Fibroblast of skin of left quadriceps (primary cell): Measurements from ENCODE around the gene TOM1L2.
A peak's percentile ranks its signal among the peaks of the same experiment; 100 is the strongest.
"Not testable (repeated sequence)": the region's sequence is repeated elsewhere in the genome, so short reads cannot be mapped to it uniquely, and the experiment has no call there.

Experiments used
- DNase-seq, 2 experiments: peaks; one replicate each; pipeline ENCODE4 v3.0.0-alpha.2; 2013; ENCODE audit warnings: low read depth in 2 of 2

TOM1L2 gene

GRCh38 chr17:17819561-17819995 lies 152.6 kb downstream of the TOM1L2 start:
- no peak for DNase-seq

DNA sequence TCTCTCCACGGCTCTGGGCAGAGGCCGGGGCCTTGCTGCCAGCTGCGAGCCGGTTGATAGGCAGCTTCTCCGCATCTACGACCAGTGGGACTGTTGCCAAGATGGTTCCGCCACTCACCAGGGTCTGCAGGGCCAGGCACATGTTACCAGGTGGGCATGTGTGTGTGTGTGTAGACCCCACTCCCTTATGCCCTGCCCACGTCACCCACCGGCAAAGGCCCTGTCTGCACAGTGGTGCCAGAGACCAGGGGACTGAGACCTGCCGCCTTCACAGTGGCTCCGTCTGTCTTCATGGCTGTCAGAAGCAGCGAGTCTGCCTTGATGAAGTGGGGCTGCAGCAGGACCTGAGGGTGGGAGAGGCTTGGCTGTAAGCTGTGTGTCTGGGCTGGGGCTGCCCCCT lies 153.1 kb downstream of the TOM1L2 start:
- DNase-seq: no peak

GRCh38 chr17:17818088-17818526 lies 154.1 kb downstream of the TOM1L2 start:
- no peak for DNase-seq

- DNase-seq: no peak
Measured at GRCh38 chr17:17817552-17817947, 154.7 kb downstream of the TOM1L2 start.

DNA sequence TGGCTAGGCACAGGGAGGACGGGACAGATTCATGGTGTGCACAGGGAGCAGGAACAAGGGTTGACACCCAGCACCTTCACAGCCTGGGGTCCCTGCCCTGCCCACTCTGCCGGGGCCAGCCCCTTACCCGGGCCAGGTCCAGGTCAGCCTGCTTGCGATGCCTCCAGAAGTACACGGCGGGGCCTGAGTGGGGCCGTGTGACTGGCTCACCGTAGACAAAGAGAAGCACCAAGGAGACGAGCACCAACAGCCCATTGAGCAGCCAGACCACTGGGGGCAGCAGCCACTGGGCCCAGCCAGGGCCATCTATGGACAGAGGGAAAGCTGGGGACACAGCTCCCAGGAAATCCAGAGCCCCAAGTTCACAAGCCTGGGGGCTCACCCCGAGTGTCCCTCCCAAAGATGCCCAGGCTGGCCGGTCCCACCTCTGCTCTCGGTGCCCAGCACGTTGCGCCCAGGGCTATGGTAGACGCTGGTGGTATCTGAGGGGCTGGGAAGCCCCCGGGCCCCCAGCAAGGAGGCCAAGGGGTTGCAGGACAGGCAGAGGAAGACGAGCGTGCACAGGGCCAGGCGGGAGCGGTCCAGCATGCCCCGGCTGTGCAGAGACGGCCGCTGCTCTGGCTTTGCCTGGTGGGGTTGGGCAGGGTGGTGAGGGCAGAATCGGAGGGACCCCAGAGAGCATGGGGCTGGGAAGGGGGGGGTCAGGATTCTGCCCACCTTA lies 155.2 kb downstream of the TOM1L2 start:
- DNase-seq: no peak

DNA sequence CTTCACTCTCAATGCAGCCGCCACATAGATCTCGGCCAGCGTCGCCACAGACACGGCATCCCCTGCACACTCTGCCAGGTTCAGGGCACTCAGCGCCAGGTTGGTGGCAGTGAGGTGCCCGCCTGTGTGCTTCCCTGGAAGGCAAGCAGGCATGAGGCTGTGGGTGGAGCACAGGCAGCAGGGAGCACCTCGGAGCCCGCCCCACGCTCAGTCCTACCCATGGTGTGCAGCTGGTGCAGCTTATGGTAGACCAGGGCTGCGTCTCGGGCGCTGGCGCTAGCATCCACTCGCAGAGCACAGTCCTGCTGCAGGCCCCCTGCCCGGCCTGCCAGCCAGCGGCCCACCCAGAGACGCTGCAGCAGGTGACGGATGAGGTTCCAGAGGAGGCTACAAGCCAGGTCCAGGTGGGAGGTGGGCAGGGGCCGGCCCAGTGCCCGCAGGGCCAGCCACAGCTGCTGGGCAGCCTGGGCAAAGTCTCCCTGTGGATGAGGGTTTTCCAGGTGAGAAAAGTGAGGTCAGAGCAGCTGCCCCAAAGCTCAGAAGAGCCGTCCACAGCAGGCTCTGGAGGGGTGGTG lies 155.9 kb downstream of the TOM1L2 start:
- DNase-seq: no peak

- no peak for DNase-seq
Measured at GRCh38 chr17:17815436-17816200, 156.6 kb downstream of the TOM1L2 start.

DNA sequence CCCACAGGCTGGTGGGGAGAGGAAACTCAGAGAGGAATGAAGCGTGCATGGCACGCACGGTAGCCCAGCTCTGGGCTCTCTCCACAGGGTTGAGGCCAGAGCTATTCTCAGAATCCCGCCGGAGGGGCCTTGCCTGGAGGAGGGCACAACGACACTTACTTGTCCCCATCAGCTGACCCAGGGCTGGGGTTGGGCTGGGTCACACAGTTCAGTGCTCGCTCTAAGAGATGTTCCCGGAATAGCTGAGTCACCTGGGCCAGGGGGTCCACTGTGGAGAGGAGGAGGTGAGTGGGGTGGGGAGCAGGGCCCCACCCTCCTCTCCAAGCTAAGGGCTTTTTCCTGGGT lies 157.2 kb downstream of the TOM1L2 start:
- DNase-seq: no peak

- DNase-seq: no peak
Measured at GRCh38 chr17:17814162-17815061, 157.8 kb downstream of the TOM1L2 start.

DNA sequence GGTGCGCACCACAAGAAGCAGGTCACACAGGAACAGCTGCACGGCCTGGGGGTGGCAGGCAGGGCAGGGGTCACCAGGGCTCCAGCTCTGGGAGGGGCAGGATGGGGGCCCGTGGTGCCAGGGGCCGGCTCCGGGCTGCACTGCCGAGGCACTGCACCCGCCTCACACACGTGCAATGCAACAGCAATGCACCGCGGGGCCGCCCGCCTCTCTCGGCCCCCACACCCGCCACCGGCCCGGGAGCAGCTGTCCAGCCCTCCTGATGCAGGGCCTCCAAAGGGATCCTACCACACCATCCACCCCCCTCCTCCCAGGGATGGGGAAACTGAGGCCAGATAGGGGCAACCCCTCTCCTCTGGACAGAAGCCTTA lies 158.5 kb downstream of the TOM1L2 start:
- no peak for DNase-seq

GRCh38 chr17:17813055-17813724 lies 159.0 kb downstream of the TOM1L2 start:
- DNase-seq: no peak

DNA sequence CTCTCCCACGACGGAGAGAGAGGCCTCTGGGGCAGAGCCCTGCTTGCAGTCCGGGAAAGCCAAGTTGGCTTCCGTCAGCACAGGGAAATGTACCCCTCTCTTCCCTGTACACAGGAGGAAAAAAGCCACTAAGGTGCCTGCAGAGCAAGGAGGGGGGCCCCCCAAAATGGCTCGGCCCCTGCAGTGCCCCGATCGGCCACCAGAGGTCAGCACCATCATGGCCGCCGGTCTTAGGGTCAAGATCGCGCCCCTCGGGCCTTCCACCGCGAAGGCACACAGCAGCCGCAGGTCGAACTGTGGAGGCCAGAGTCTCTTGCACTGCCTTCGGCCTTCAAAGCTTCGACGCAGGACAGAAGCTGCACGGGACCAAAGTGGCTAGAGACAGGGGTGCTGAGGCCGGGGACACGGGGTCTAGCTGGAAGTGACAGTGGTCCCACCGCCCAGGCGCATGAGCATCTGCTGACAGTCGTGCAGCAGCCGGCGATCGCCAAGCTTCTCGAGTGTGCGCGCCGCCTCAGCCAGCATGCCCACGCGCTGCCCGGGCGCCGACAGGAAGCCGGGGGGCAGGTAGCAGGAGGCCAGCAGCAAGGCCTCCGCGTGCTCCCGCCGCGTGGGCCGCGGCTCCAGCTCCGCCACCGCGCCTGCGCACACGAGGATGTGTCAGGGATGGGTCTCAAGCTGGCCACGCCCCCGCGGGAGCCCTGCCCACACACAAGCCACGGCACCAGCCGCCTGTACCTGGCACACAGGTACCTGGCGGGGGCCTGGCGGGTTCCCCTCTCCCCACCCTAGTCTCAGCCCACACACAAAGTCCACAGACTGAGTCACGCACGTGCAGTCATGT lies 159.8 kb downstream of the TOM1L2 start:
- no peak for DNase-seq

- no peak for DNase-seq
Measured at GRCh38 chr17:17811381-17812210, 160.6 kb downstream of the TOM1L2 start.

- no peak for DNase-seq
Measured at GRCh38 chr17:17810895-17811248, 161.3 kb downstream of the TOM1L2 start.

GRCh38 chr17:17810084-17810894 lies 161.9 kb downstream of the TOM1L2 start:
- DNase-seq: peak in 1 of 2 experiments; percentile 33

GRCh38 chr17:17809531-17810083 lies 162.6 kb downstream of the TOM1L2 start:
- DNase-seq: no peak

DNA sequence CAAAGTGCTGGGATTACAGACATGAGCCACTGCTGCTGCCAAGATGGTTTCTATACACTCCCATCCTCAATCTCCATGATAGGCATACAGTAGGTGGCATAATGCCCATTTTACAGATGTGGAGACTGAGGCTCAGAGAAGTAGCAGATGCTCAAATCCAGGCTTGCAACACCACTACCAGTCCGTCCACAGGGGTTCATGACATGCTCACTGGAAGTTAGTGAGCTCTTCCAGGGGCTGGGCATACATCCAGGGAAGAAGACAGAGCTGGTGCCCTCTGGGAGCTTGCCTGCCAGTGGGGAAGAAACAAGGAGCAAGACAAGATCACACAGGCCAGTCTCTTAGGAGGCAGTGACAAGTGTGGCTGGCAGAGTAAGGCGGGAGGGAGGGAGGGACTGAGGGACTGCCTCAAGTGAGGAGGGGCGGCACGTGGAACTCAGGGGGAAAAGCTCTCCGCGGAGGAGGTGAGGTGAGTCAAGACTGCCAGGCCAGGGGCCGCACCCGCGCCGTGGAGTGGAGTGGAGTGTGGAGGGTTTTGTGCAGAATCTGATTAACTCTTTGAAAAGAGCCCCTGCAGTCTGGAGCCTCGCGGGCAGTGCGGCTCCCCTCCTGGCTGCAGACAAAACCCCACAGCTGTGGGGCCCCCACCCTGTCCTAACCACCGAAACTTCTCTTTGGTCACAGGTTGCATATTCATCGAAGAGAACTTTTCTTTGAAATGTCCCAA lies 163.3 kb downstream of the TOM1L2 start:
- no peak for DNase-seq

DNA sequence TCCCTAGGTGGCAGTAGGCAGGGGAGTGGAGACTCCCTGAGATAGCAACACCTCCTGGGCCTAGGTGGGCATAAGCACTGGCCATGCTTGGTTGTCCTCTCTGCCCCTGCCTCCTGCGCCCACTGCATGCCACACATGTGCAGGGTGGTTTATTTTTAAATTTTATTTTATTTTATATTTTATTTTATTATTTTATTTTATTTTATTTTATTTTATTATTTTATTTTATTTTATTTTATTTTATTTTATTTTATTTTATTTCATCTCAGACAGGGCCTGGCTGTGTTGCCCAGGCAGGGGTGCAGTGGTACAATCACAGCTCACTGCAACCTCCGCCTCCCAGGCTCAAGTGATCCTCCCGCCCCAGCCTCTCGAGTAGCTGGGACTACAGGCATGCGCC lies 164.0 kb downstream of the TOM1L2 start:
- DNase-seq: not testable (repeated sequence)
